Kidney epithelial cell (primary cell): ENCODE measurements around the gene BRAT1. TPM values are rescaled to one million over a fixed set of nuclear protein-coding genes. Genes with fewer than 3 reads are reported as not detected.

Experiments used
- DNase-seq: peaks from one replicate; pipeline ENCODE4 v3.0.0-alpha.2; 2010; ENCODE audit warnings: low read depth
- H3K27me3 ChIP-seq: 2 replicates; pipeline ENCODE4 v1.6.0; 2011; ENCODE audit warnings: low read length; ENCODE audit not compliant: control insufficient read depth, insufficient read depth
- H3K36me3 ChIP-seq: 2 replicates; pipeline ENCODE4 v1.5.1; 2011; ENCODE audit warnings: low read length; ENCODE audit not compliant: control insufficient read depth, insufficient read depth
- H3K4me3 ChIP-seq: 2 replicates; pipeline ENCODE4 v1.5.1; 2011; ENCODE audit warnings: low read depth, mild to moderate bottlenecking, control low read depth, low read length
- CTCF ChIP-seq: IDR thresholded peaks from 2 replicates; pipeline ENCODE4 v1.5.1; 2011; ENCODE audit warnings: mild to moderate bottlenecking, moderate library complexity, low read length, control low read depth, inconsistent platforms; ENCODE audit not compliant: insufficient read depth, poor library complexity, severe bottlenecking
- total RNA-seq: library from RNA; depleted of rRNA; stranded (reverse); fragments of >200 nt; gene quantifications from 2 replicates; pipeline ENCODE4 v1.2.3, GENCODE V29; 2015

BRAT1 gene
- 40.1 TPM in 2 replicates for total RNA-seq

GRCh38 chr7:2555121-2556052 lies at the start of gene BRAT1:
Gene BRAT1, minus strand, starts transcription at chr7:2555524. Its CDS starts 1,093 bp downstream, at chr7:2554431.
- H3K27me3 ChIP-seq, result no peaks in the 10 kb centered on the region
- TF ChIP-seq CTCF, result peak; percentile 51
- H3K4me3 ChIP-seq, result peak within 1 kb of the TSS; percentile 68
- peak; percentile 71 for DNase-seq
- no peaks in the 10 kb centered on the region for H3K36me3 ChIP-seq

GRCh38 chr7:2604608-2605174 lies 49.4 kb upstream of the BRAT1 start:
- Histone ChIP-seq H3K36me3 (peaks cover 1% of the 10 kb centered on the region), H3K27me3 (no peaks in the 10 kb centered on the region), H3K4me3 (no peak overlapping the region)
- no peak for DNase-seq
- TF ChIP-seq CTCF, result no peak

GRCh38 chr7:2603044-2603965 lies 48.0 kb upstream of the BRAT1 start:
- no peak overlapping the region for H3K4me3 ChIP-seq
- no peaks in the 10 kb centered on the region for H3K27me3 ChIP-seq
- peaks cover 1% of the 10 kb centered on the region for H3K36me3 ChIP-seq
- TF ChIP-seq CTCF, result no peak
- no peak for DNase-seq

GRCh38 chr7:2602406-2603043 lies 47.2 kb upstream of the BRAT1 start:
- TF ChIP-seq CTCF, result no peak
- H3K27me3 ChIP-seq, result no peaks in the 10 kb centered on the region
- no peak for DNase-seq
- H3K4me3 ChIP-seq, result no peak overlapping the region
- H3K36me3 ChIP-seq, result peaks cover 1% of the 10 kb centered on the region

- no peak for TF ChIP-seq CTCF
- no peak overlapping the region for H3K4me3 ChIP-seq
- peaks cover 1% of the 10 kb centered on the region for H3K36me3 ChIP-seq
- no peak for DNase-seq
- no peaks in the 10 kb centered on the region for H3K27me3 ChIP-seq
Observed at GRCh38 chr7:2601907-2602306, 46.6 kb upstream of the BRAT1 start.
